GM19455 (cell line): Measurements from ENCODE around the gene SOHLH1.

ENCODE experiments used
- ATAC-seq: cut with Tn5 transposase; IDR thresholded peaks from one replicate; pipeline ENCODE4 v1.9.1; 2021; ENCODE audit not compliant: unreplicated experiment

The SOHLH1 gene

DNA sequence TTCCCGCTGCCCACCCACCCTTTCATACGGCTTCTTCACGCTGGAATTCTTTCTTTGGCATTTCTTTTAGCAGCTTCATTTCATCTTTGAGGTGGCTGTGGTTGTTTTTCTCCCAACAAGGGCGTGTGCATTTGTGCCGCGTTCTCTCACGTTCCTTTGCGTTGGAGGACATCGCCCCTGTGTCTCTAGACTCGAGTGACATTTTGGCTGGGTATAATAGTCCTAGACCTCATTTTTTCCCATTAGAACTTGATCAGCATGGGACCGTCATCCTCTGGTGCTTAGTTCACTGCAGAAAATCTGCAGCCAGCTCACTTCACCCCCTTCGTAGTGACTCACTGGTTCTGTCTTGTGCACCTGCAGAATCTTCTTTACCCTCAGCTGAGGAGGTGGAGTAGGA is 32.2 kb upstream of the SOHLH1 start:
- no peak for ATAC-seq

DNA sequence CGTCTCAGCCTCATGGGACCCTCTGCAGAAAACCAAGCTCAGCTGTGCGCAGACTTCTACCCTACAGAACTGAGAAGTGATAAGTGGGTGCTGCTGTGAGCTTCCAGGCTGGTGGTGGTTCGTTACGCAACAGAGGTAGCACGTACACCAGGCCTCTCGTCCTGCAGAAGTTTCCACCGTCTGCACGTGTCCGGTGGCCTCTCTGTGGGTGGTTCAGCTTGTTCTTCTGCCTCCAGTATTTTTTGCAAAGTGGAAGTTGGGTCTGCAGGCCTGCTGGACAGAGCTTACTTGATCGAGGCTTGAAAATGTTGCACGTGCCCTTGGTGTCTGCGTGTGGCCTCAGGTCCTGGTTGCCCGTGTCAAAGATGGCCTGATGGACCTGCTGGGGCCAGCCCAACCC is 30.2 kb upstream of the SOHLH1 start:
- ATAC-seq = no peak

DNA sequence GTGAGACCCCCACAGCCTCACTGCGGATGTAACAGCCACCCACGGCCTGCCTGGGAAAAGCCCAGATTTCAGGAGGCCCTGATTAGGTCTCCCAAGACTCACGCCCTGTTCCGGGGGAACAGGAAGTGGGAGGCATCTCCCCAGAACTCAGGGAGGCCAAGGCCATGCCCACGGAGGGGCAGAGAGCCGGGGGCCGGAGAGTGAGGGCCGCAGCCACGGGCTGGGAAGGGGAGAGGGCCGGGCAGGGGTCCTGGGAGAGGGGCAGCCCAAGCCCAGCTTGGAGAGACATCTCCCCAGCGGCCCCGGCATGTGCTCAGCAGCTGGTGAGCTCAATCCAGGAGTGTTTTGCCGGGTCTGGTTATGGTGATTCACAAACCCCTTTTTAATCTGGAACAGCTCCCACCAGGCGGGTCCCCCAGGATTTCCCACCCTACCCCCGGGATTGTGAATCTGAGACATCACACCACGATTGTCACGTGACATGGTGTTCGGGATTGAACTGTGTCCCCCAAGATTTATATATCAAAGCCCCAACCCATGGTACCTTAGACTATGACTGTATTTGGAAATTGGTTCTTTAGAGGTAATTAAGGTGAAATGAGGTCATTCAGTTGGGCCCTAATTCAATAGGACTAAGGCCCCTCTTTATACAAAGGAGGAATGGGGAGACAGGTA is 29.3 kb upstream of the SOHLH1 start:
- ATAC-seq = no peak

DNA sequence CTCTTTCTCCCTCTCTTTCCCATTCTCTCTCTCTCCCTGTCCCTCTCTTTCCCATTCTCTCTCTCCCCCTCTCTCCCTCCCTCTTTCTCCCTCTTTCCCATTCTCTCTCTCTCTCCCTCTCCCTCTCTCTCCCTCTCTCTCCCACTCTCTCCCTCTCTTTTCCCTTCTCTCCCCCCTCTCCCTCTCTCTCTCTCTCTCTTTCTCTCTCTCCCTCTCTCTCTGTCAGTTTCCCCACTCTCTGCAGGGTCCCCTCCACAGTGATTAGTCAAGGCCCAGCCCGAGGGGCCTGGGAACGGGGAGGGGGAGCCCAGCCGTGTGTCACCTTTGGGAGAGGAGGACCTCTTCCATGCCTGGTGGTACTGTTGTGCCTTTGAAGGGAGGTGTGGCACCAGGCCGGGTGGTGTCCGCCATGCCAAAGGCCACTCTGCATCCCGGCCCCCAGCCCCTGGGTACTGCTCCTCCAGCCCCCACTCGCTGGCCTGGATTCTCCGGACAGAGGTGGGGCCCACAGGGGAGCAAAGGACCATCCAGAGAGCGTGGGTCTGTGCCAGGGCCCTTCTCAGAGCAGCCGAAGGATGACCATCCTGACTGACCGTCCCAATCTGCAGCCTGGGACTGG is 28.1 kb upstream of the SOHLH1 start:
- ATAC-seq = no peak

DNA sequence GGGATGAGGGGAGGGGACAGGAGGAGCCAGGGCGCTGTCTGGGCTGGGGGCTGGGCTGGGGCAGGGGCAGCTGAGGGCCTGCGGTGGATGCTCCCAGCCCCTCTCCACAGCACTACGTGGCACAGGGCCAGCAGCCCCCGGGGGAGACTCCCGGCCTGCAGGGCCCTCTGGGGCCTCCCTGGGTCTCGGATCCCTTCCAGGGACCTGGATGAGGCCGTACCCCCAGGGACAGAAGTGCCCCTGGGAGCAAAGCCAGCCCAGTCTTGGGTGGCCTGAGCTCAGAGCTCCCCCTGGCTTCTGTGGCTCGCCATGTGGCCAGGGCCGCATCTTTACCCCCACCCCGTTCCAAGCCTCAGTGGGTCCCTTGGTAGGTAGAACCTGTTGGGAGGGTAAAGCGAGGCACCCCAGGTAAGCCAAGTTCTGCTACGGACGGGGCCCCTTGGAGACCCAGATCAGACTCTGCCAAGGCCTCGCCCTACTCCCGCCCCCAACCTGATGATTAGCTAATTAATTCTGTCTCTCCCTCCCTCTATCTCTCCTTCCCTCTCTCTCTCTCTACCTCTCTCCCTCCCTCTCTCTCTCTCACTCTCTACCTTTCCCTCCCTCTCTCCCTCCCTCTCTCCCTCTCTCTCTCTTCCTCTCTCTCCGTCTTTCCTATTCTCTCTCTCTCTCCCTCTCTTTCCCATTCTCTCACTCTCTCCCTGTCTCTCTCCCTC is 27.0 kb upstream of the SOHLH1 start:
- ATAC-seq = no peak

DNA sequence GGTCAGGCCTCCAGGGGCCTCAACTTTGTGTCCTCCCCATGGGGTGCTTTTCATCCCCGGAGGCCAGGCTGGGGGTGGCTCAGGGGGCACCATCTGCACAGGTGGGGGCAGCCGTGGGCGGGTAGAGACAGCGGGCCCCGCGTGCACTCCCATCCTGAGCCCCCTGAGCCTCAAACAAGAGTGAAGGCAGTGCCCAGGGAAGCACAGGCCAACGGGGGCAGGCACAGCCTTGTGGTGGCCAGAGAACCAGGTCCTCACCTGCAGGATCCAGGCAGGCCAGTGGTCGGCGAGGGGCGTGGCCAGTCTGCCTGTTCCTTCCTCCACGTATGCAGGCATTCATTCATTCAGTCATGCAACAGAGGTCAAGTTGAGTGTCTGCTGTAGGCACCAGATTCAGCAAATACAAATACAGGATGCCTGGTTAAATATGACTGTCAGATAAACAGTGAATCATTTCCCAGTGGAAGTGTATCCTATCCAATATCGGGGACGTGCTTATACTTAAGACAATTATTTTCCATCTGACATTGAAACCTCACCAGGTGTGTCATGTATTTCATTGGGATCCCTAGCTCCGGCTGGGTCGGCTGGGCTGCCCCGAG is 25.0 kb upstream of the SOHLH1 start:
- ATAC-seq = no peak

DNA sequence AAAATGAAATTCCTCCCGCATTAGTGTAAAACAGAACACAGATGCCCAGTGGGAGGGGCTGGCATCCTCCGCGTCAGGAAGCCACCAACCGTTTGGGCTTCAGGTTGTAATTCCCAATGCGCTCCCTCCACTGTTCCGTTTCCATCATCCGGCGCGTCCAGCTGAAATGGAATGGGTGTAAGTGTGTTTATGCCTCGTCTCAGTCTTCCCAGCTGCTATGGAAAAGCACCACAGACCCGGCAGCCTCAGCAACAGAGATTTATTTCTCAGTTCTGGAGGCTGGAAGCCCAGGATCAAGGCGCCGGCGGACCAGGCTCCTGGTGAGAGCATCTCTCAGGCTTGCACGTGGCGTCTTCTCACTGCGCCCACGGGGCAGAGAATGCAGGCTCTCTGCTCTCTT is 23.1 kb upstream of the SOHLH1 start:
- no peak for ATAC-seq

DNA sequence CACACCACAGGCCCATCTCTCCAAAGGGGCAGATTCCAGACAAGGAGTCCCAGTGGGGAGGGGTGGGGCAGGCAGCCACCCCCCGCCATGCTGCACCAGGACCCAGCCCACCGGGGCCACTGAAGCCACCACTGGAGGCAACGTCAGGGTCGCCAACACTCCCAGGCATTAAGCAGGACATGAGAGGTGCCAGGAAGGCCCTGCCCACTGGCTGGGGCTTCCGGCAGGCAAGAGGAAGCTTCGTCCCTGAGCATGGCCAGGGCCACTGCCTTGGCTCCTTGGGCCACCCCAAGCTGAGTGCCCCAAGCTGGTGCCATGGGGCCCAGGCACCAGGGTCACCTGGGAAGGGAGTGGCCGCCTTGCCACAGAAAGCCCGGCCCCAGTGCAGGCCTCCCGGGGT is 20.2 kb upstream of the SOHLH1 start:
- no peak for ATAC-seq

DNA sequence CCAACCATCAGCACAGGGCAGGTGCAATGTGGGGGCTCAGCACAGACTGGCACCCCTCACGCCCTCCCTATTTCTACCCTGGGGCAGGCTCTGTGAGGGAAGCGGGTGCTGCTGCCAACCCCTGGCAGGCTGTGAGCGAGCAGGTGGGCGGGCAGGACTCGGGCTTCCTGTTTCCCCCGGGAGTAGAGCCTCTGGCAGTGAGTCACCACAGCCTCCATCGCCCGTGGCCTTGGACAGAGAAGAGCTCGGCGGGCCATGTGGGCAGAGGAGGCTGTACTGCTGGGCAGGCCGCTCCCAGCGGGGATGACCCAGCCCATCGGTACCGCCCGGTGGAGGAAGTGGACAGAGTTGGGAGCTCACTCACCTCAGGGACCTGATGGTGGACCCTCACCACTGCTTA is 19.3 kb upstream of the SOHLH1 start:
- no peak for ATAC-seq

DNA sequence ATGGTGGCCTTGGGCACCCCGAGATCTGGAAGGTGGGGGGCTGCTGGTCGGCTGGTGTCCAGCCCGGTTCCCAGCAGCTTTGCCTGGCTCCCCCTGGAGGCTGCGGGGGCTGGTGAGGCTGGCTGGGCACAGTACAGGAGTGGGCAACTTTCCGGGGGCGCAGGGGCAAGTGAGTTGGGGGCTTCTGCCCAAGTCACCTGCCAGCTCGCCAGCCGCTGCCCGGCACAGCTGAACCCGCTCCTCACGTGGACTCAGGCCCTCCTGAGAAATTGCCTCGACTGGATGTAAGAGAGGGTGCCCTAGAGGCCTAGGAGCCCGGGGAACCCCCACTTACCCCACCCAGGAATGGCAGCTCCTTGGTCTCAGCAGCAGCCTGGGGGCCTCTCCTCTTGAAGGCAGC is 18.1 kb upstream of the SOHLH1 start:
- ATAC-seq = no peak

DNA sequence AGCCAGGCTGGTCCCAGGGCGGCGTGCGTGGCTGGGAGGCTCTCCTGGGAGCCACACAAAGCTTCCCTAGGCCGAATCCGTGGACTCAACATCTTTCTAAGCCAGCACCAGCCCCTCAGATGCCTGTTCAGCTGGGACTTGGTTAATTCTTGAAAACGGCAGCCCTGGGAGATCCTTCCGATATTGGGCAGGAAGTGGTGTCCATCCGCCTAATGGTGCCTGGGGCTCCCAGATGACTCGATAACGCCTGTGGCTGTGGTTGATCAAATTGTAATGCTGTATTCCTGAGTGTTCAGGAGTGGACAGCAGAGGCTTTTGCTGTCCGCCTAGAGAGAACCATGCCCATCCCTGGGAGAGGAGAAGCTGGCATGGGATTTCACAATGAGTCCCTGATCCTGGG is 16.8 kb upstream of the SOHLH1 start:
- ATAC-seq = no peak

DNA sequence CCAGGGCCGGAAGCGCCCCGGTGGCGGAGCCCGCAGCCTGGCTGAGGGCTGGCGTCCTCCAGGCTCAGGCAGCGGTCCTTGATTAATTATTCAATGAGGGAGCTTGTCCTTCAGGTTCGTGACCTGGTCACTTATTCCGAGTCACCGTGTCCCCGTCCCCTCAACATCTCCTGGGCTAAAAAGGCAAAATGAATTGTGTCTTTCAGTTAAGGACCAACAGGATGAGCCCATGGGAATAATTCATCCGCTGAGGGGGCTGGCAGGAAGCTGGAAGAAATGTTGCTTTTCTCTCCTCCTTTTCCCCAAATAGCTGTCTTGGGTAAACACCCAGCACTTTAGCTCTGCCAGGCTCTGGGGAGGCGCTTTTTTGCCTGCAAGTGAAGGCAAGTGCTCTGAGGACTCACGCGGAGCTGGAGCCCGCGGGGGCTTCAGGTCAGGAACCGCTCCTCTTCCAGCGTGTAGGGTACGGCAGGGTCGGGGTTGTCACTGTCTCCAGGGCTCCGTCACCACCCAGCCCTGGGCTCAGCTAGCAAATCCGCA is 15.8 kb upstream of the SOHLH1 start:
- no peak for ATAC-seq

DNA sequence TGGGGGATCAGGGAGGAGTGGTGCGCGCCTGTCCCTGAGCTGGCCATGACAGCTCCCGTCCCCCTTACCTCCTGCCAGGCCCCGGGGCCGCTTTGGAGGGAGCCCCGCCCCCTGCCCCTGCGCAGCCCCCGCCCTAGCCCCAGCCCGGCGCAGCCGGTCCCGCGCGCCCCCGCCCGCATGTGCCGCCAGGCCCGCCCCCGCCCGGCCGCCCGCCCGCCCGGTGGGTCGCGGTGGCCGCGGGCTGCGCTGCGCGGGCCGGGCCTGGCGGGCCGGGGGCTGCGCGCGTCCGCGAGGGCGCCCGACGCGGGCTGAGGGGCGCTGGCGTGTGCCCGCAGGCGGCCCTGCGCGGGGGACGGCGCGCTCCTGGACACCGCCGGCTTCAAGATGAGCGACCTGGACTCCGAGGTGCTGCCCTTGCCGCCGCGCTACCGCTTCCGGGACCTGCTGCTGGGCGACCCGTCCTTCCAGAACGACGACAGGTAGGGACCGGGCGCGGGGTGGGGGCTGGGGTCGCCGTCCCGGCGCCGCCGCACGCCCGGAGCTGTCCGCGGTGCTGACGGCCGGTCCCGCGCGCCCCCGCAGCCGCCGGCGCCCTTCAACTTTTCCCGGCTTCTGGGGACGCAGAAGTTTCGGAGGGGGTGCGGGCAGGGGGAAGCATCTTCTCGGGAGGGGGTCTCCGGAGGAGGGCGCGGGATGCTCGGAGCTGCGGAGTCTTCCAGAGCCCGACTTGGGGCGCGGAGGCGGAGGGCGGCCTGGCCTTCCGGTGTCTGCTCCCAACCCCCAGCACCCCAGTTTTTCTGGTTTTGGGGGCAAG is 15.2 kb upstream of the SOHLH1 start:
- no peak for ATAC-seq

DNA sequence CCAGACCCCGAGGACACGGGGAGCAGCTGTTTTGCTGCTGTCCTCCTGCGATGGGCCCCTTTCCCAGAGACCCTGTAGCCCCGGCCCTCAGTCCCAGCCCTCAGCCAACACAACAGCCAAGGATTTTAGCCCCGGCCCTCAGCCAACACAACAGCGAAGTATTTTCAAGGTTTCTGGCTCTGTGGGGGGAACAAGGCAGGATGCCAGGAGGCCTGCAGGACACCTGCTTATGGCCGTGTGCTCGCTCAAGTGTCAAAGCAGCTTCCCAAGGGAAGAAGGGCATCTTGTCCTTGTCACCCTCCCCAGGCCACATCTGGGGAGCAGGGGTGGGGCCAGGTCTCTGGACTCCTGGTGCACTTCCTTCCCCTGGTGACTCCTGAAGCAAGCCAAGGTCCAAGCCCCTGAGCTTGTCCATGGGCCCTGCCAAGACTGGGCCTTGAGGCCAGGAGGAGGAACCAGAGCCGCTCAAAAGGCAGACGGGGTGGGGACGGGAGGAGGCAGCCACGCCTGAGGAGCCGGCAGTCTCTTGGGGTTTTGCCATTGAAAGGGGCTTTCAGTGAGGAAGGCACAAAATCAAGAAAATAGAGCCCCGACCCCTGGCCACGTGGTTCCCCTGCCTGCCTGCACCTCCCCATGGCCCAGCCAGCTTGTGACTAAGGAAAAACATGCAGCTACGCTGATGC is 13.5 kb upstream of the SOHLH1 start:
- ATAC-seq = no peak

DNA sequence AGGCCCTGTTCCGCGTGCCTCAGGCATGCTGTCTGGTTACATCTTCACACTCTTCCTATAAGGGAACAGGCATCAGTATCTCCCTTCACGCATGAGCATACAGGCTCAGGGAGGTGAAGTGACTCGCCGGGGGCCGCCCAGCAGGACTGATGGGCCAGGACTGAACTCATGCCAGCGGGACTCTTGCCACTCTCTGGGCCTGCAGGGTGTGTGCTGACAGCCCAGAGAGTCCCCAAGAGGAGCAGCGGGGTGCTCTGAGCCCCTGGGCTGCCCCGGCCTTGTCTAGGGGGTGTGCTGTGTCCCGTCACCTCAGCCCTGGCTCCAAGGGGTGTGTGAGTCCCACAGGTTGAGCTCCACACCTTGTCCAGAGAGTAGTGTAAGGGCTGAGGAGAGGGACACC is 12.6 kb upstream of the SOHLH1 start:
- ATAC-seq = no peak

DNA sequence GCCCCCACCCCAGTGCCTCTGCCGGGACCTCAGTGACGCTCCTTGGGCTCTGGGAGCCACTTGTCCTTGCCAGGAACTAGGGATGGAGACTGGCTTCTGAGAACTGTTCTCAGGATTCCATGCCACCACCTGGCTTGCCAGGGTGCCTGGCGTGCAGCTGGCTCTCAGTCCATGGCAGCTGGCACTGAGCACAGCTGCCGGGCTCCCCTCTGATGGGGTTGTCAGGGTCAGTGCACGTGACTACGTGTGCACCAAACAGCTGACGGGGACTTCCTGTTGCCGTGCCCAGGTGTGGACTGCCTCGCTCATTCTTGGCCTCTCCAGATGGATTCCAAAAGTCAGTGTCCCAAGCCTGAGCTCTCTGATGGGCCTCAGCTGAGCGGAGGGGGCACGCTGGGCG is 12.1 kb upstream of the SOHLH1 start:
- no peak for ATAC-seq

DNA sequence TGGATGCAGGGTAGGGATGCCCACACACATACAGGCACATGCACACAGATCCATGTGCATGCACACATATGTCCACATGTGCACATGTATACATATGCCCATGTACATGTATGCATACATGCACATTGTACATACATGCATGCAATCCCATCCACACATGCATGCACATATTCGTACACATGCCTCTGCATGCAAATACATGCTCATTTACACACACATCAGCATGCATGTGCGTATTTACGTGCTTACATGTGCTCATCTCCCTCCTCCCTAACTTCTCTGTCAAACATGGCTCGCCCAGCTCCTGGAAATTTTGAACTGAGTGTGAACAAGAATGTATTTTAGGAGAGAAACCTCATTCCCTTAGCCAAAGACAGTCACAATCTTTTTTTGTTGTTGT is 8.9 kb upstream of the SOHLH1 start:
- no peak for ATAC-seq

DNA sequence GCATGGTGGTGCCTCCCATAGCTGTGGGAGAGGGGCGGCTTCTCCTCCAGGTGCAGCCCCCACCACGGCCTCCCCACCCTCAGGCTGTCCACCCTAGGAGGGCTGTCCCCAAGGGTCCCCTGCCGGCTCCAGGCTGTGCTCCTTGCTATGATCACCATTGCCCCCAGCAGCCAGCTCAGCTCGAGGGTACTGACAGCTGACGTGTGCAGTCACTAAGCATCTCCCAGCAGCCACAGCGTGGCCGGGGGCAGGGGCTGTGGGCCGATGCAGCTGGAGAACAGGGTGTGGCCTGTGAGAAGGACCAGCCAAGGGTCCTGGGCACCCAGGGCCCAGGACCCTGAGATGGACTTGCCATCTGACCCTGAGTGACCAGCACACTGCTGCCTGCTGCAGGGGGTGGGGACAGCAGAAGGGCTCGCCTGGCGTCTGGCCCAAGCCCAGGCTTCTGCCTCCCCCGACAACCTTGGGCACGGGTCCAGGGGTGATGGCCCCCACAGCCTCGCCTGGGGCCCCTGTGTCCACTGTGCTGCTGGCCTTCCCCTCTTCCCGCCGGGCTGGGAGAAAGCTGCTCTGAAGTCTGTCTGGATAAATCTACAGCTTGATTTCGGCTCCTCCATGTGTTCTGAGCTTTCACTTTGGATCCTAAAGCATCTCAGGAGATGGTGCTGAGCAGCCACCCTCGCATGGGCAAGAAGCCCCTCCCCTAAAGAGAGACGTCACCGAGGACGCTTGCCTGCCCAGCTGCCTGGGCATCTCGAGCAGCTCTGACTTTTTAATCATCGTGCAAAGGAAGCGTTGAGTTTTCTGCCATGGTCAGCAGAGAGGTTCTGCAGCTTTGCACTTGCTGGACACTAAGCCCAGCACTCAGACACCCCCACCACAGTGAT is 8.2 kb upstream of the SOHLH1 start:
- ATAC-seq = no peak

DNA sequence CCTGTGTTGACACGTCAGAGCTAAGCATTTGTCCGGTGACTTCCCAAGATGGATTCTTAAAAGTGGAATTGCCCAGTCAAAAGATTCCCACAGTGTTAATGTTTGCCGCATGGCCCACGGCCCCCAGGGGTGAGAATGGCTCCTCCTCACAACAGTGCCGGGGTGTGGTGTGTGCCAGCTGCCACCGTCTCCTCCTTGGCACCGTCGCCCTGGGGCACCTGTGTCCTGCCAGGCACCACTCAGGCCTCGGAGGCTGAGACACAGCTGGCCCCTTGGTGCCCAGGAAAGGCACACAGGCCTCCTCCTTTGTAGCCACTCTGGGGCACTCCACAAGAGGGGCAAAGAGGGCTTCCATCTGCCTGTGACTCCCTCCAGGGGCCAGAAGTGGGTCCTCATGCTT is 7.0 kb upstream of the SOHLH1 start:
- ATAC-seq = no peak
